HG03066 (cell line): ENCODE results near the gene PDGFD.

Source experiments
- ATAC-seq: cut with Tn5 transposase; IDR thresholded peaks from one replicate; pipeline ENCODE4 v1.9.1; 2021; ENCODE audit warnings: low read depth; ENCODE audit not compliant: unreplicated experiment

The PDGFD gene

GRCh38 chr11:104098132-104098531 is 65.8 kb downstream of the PDGFD start:
- peak; percentile 75 for ATAC-seq

- no peak for ATAC-seq
These were observed 67.0 kb downstream of the PDGFD start for GRCh38 chr11:104096900-104097299.

- ATAC-seq: no peak
These were observed 68.2 kb downstream of the PDGFD start for GRCh38 chr11:104095791-104096190.

GRCh38 chr11:104094576-104094975 is 69.4 kb downstream of the PDGFD start:
- ATAC-seq: no peak

- no peak for ATAC-seq
These were observed 70.3 kb downstream of the PDGFD start for GRCh38 chr11:104093426-104094280.

- ATAC-seq: no peak
These were observed 71.2 kb downstream of the PDGFD start for GRCh38 chr11:104092744-104093143.

GRCh38 chr11:104091281-104092096 is 72.5 kb downstream of the PDGFD start:
- no peak for ATAC-seq

- ATAC-seq: no peak
These were observed 73.2 kb downstream of the PDGFD start for GRCh38 chr11:104090767-104091166.

GRCh38 chr11:104089481-104089880 is 74.5 kb downstream of the PDGFD start:
- ATAC-seq: no peak

- no peak for ATAC-seq
These were observed 77.3 kb downstream of the PDGFD start for GRCh38 chr11:104086621-104087020.

- ATAC-seq: no peak
These were observed 85.0 kb downstream of the PDGFD start for GRCh38 chr11:104078995-104079394.

- no peak for ATAC-seq
These were observed 85.7 kb downstream of the PDGFD start for GRCh38 chr11:104078245-104078644.

- ATAC-seq: no peak
These were observed 87.5 kb downstream of the PDGFD start for GRCh38 chr11:104076455-104076854.

- ATAC-seq: no peak
These were observed 88.2 kb downstream of the PDGFD start for GRCh38 chr11:104075706-104076105.

GRCh38 chr11:104075091-104075490 is 88.9 kb downstream of the PDGFD start:
- no peak for ATAC-seq

GRCh38 chr11:104073950-104074705 is 89.8 kb downstream of the PDGFD start:
- peak; percentile 86 for ATAC-seq

GRCh38 chr11:104067534-104067933 is 96.4 kb downstream of the PDGFD start:
- ATAC-seq: no peak

GRCh38 chr11:104064034-104064630 is 99.8 kb downstream of the PDGFD start:
- ATAC-seq: no peak

- ATAC-seq: no peak
These were observed 102.0 kb downstream of the PDGFD start for GRCh38 chr11:104061853-104062521.

GRCh38 chr11:104060820-104061219 is 103.1 kb downstream of the PDGFD start:
- ATAC-seq: peak; percentile 77
